ENCODE data around the gene OR5L2.
"Not testable (repeated sequence)": the region's sequence is repeated elsewhere in the genome, so short reads cannot be mapped to it uniquely, and the experiment has no call there.

The OR5L2 gene

GRCh38 chr11:55826919-55827318, at the start of gene OR5L2:
TSS of gene OR5L2 (plus strand) at chr11:55827219. CDS start at chr11:55827219, 0 bp downstream.
- no peak for DNase-seq

DNA sequence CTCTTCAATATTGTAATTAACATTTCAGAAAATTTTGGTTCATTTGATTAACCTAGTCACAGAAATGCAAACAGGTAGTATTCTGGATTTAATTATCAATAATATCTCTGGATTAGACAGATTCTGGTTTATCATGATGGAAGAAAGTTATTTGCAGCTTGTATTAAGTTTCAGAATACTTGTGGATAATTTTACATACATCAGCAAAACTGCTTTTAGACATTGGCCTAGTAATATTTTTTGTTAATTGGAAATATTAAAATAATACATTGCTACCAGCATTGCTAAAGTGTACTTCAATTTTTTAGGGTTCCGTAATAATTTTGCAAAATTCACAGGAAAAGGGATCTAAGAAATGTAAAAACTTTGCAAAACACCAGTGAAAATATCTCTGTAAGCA, 35.4 kb upstream of the OR5L2 start:
- no peak for DNase-seq

DNA sequence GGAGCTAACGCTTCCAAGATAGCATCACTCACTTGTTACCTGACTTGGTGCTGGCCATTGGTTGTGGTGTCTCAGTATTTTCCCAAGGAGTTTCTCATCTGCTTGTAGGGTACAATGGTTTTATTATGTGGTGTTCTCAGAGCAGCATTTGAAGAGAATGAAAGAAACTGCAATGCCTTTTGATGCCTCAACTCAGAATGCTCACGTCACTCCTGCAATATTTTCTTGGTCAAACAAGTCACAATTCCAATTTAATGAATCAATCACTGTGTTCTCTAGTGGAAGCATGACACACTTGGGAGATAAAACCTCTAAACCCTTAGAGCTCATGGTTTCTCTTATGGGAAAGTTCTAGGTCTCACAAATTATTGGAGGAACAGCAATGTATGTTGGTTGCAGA, 33.7 kb upstream of the OR5L2 start:
- no peak for DNase-seq

DNA sequence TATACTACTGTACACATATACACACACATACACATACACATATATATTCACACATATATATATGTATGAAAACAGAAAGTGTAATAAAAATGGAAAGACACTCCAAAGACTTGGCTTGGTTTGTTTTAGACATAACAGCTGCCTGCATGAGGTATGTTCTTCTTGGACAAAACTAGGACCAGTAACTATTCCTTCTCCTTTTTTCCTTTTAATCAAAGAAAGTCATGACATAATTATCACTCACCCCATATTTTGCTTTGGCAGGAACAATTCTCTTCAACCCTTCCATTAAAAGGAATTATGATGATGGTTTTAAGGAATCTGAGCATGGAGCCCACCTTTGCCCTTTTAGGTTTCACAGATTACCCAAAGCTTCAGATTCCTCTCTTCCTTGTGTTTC, 31.8 kb upstream of the OR5L2 start, which contains the start of gene OR5D14:
TSS of gene OR5D14 (plus strand) at position 301 of the 400 bp plus-strand sequence. CDS start at position 301, 0 bp downstream.
- DNase-seq, result no peak

DNA sequence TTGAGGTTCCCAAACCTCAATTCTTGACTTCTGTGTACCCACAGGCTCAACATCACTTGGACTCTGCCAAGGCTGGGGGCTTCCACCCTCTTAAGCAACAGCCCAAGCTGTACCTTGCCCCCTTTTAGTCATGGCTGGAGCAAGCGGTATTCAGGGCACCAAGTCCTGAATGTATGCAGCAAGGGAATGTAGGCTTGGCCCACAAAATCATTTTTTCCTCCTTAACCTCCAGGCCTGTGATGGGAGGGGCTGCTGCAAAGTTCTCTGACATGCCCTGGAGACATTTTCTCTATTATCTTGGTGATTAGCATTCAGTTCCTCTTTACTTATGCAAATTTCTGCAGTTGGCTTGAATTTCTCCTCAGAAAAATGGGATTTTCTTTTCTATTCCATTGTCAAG, 20.8 kb upstream of the OR5L2 start:
- no peak for DNase-seq

DNA sequence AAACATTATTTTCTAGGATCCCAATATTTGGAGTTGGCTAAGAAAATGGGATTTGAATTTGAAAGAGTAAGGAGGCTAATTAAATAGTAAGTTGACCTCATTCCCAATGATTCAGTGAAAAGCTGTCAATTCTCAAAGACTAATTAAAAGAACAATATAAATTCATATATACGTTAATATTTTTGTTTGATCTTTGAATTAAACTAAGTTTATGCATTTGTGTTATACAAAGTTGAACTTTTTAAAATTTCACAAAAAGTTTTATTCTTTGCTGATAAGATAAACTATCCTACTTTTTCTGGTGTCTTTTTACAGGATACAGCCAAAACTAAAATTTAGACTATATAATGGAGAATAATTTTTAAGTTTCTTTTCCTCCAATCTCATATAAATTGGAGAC, 16.0 kb upstream of the OR5L2 start, which contains the start of gene OR5L1:
TSS of gene OR5L1 (plus strand) at position 301 of the 400 bp plus-strand sequence. CDS start 100 bp downstream, outside the sequence.
- no peak for DNase-seq

GRCh38 chr11:55819330-55819729, 7.7 kb upstream of the OR5L2 start, which contains the start of gene OR5D18:
TSS of gene OR5D18 (plus strand) at chr11:55819630. CDS start at chr11:55819630, 0 bp downstream.
- DNase-seq, result no peak

DNA sequence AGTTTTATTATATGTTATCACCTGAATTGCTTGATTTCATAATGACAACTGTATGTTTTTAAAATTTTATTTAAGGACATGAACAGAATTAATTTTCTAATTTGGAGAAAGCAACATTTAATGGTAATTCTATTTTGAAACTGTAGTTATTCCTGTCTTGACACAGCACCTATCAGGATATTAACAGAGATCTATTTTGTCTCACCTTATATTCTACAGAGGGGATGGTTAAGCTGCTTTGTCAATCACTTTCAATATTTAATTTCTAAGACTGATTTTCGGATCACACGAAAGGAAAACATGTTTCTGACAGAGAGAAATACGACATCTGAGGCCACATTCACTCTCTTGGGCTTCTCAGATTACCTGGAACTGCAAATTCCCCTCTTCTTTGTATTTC, 11.4 kb downstream of the OR5L2 start, which contains the start of gene OR5D16:
TSS of gene OR5D16 (plus strand) at position 301 of the 400 bp plus-strand sequence. CDS start at position 301, 0 bp downstream.
- no peak for DNase-seq

- DNase-seq, result no peak
These were observed 20.4 kb downstream of the OR5L2 start for GRCh38 chr11:55847453-55847852.

DNA sequence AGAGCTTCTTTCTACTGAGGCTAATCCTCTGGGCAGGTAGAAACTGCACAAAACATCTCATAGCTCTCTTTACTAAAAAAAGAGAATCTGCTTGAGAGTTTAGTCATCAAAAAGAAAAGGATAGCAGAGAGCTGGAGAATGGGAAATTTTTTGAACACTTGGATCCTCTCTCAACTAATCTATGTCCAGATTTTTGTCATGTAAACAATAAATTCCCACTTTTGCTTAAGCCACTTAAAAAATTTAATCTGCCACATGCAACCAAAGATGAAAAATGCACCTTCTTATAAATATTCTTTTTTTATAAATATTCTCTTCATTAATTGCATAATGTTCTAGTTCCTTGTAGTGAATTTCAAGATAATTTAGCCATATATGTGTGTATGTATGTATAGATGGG, 22.0 kb downstream of the OR5L2 start:
- no peak for DNase-seq

DNA sequence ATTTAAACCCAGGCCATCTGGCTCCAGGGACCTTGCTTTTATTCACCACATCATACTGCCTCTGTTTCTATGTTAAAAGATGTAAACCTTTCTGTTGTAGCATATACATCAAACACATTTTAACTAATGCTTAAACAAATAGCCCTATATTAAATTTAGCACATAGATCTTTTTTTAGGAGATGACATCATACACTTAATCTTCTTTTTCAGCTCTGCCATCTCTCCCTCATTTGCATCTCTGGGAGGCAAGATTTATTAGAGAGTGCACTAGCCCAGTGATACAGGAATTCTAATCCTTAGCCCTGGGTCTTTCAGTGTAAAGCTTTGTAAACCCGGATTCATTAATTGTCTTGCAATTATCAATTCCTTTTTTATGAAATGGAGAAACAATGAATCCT, 25.1 kb downstream of the OR5L2 start:
- no peak for DNase-seq

DNA sequence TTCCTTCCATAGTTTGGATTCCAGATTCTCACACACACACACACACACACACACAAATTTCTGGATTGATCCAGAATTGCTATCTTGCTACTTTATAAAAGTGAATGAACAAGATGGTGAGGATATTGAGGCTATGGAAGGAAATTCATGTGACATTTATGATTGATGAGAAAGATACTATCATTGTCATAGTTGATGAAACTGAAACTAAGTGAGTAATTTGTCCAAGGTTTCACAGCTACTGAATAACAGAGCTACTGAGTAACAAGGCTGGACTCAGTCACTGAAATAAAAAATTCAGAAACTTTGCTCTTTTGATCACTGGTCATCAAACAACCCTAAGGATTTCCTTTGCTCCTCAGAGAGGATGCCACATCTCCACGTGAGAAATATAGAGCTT, 27.7 kb downstream of the OR5L2 start:
- no peak for DNase-seq

DNA sequence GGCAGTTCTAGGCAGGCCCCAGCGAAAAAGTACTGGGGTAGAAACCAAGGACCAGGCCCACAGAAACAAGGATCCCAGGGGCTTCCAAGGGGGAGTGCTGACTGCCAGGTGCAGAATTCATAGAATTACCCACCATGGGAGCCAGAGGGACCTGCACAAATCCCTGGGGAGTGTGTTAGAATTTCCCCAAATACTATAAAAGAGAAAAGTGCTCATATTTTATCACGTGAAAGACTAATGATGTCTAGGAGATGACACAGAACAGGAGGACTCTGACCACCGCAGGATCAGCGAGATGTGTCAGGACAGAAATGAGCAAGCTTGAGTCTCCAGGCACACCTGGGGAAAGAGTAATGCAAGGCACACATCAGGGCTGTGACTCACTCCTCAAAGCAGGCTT, 40.3 kb downstream of the OR5L2 start:
- not testable (repeated sequence) for DNase-seq

GRCh38 chr11:55872731-55873130, 45.7 kb downstream of the OR5L2 start:
- not testable (repeated sequence) for DNase-seq

GRCh38 chr11:55873146-55873545, 46.1 kb downstream of the OR5L2 start:
- not testable (repeated sequence) for DNase-seq
